Right lobe of liver (tissue), 4 donors: ENCODE measurements around the gene FREM1.

ENCODE experiments used
- POLR2A ChIP-seq: fragments of 450-650 bp; IDR thresholded peaks from one replicate; pipeline ENCODE4 v1.6.1; 2017; ENCODE audit warnings: antibody characterized with exemption, mild to moderate bottlenecking
- TF ChIP-seq, protein P1 (sequence below), 4 donors: fragments of 200-600 bp in 3 of 4; fragments of 450-650 bp in 1 of 4; IDR thresholded peaks; one replicate each; pipeline versions ENCODE4 v1.5.1 to v1.8.0; 2016 to 2022; ENCODE audit warnings: antibody characterized with exemption in 4 of 4, mild to moderate bottlenecking in 2 of 4
- donor health status: DM: no; HTN: no; CAD: no.
- donor health status: DM: no; HTN: no; CAD: no.
- donor health status: DM: no; HTN: yes; CAD: no.

- TF ChIP-seq, protein P1, sequence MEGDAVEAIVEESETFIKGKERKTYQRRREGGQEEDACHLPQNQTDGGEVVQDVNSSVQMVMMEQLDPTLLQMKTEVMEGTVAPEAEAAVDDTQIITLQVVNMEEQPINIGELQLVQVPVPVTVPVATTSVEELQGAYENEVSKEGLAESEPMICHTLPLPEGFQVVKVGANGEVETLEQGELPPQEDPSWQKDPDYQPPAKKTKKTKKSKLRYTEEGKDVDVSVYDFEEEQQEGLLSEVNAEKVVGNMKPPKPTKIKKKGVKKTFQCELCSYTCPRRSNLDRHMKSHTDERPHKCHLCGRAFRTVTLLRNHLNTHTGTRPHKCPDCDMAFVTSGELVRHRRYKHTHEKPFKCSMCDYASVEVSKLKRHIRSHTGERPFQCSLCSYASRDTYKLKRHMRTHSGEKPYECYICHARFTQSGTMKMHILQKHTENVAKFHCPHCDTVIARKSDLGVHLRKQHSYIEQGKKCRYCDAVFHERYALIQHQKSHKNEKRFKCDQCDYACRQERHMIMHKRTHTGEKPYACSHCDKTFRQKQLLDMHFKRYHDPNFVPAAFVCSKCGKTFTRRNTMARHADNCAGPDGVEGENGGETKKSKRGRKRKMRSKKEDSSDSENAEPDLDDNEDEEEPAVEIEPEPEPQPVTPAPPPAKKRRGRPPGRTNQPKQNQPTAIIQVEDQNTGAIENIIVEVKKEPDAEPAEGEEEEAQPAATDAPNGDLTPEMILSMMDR (IDR thresholded peaks at IDR 0.05) = no peak
- TF ChIP-seq POLR2A = no peak
Observed at GRCh38 chr9:14870090-14870489, 40.1 kb downstream of the FREM1 start.
